HG03520 (cell line): Measurements from ENCODE around the gene BTAF1.
"Not testable (repeated sequence)": the region's sequence is repeated elsewhere in the genome, so short reads cannot be mapped to it uniquely, and the experiment has no call there.

Experiments used
- ATAC-seq: cut with Tn5 transposase; IDR thresholded peaks from one replicate; pipeline ENCODE4 v1.9.1; 2021; ENCODE audit warnings: mild to moderate bottlenecking, moderate library complexity; ENCODE audit not compliant: unreplicated experiment

BTAF1 gene

GRCh38 chr10:91923371-91924211 is at the start of gene BTAF1:
Gene BTAF1 (plus strand): TSS chr10:91923770. CDS start chr10:91924077, 307 bp downstream.
- ATAC-seq, result peak; percentile 96

- ATAC-seq, result no peak
These were observed 48.4 kb upstream of the BTAF1 start for GRCh38 chr10:91875156-91875555.

- ATAC-seq, result no peak
These were observed 47.8 kb upstream of the BTAF1 start for GRCh38 chr10:91875779-91876178.

GRCh38 chr10:91879515-91880170 is 43.9 kb upstream of the BTAF1 start:
- ATAC-seq, result no peak

GRCh38 chr10:91880310-91880709 is 43.3 kb upstream of the BTAF1 start:
- ATAC-seq, result no peak

- no peak for ATAC-seq
These were observed 39.8 kb upstream of the BTAF1 start for GRCh38 chr10:91883549-91884444.

- ATAC-seq, result no peak
These were observed 39.0 kb upstream of the BTAF1 start for GRCh38 chr10:91884536-91884935.

GRCh38 chr10:91885362-91886079 is 38.0 kb upstream of the BTAF1 start:
- ATAC-seq, result no peak

- ATAC-seq, result no peak
These were observed 36.7 kb upstream of the BTAF1 start for GRCh38 chr10:91886954-91887271.

GRCh38 chr10:91887272-91888076 is 36.1 kb upstream of the BTAF1 start:
- no peak for ATAC-seq

- ATAC-seq, result no peak
These were observed 32.2 kb upstream of the BTAF1 start for GRCh38 chr10:91891125-91892001.

- ATAC-seq, result no peak
These were observed 30.5 kb upstream of the BTAF1 start for GRCh38 chr10:91893051-91893450.

GRCh38 chr10:91894261-91894685 is 29.3 kb upstream of the BTAF1 start:
- ATAC-seq, result not testable (repeated sequence)

- no peak for ATAC-seq
These were observed 27.3 kb upstream of the BTAF1 start for GRCh38 chr10:91896212-91896756.

- no peak for ATAC-seq
These were observed 26.1 kb upstream of the BTAF1 start for GRCh38 chr10:91897421-91897820.

- no peak for ATAC-seq
These were observed 21.5 kb upstream of the BTAF1 start for GRCh38 chr10:91901784-91902677.

GRCh38 chr10:91907033-91907594 is 16.5 kb upstream of the BTAF1 start:
- no peak for ATAC-seq
